Myometrial cell (primary cell): ENCODE measurements around the gene GNG13. TPM values are rescaled to one million over a fixed set of nuclear protein-coding genes. Genes with fewer than 3 reads are reported as not detected.

Experiments used
- total RNA-seq: library from RNA; depleted of rRNA; stranded (reverse); fragments of >200 nt; gene quantifications from 2 replicates; pipeline ENCODE4 v1.2.3, GENCODE V29; 2015

The GNG13 gene
- total RNA-seq = not detected in 2 replicates

GRCh38 chr16:799948-800833 is at the start of gene GNG13:
TSS of gene GNG13 (minus strand) at chr16:800734. CDS start at chr16:799077, 1,657 bp downstream.

DNA sequence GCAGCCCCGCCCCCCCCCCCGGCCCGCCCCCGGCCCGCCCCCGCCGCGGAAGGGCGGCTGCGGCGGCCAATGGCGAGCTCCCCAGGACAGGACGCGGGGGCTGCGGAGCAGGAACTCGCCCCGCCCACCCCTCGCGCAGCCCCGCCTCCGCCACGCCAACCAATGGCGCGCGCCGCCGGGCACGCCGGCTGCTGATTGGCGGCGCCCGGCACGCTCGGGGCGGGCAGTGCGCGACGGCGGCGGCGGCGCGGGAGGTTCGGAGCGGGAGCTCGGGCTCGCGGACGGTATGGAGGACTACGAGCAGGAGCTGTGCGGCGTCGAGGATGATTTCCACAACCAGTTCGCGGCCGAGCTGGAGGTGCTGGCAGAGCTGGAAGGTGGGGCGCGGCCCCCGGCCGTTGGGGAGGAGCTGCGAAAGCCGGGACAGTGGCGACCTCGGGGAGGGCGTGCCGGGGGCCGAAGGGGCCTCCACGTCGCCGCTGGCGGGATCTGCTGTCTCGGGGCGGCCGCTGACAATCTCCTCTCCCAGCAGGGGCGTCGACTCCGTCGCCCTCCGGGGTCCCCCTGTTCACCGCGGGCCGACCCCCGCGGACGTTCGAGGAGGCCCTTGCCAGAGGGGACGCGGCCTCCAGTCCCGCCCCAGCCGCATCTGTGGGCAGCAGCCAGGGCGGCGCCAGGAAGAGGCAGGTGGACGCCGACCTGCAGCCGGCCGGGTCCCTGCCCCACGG is 12.0 kb downstream of the GNG13 start, which contains the start of gene CHTF18:
TSS of gene CHTF18 (plus strand) at position 222 of the 728 bp plus-strand sequence. CDS start at position 287, 65 bp downstream.

DNA sequence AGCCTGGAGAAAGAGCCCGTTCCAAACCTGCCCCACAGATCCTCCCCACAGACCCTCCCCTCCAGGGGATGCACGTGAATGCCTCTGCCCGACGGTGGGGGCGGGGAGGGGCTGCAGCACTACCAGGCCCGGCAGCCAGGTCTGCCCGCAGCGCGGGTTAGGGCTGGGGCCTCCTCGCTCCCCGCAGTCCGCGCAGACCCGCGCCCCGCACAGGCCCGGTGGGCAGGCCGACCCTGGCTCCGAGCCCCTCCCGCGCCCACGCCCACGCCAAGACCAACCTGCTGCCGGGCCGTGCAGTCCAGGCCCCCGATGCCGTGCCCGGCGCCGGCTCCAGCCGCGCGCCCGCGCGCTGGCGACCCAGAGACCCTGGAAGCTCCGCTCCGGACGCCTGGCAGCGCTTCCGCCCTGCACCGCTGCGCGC is 12.5 kb downstream of the GNG13 start, which contains the start of gene RPUSD1:
TSS of gene RPUSD1 (minus strand) at position 404 of the 421 bp plus-strand sequence. CDS start 644 bp downstream, outside the sequence.

GRCh38 chr16:760545-761343 is 39.8 kb downstream of the GNG13 start, which contains the start of gene MSLN:
TSS of gene MSLN (plus strand) at chr16:760734. CDS start at chr16:762681, 1,947 bp downstream.

Other genes starting within 250 kb of the GNG13 start
- gene PRR35, start 240.3 kb downstream of the GNG13 start, total RNA-seq = not detected in 2 replicates
- gene NHLRC4, start 233.7 kb downstream of the GNG13 start, total RNA-seq = 2.8 and 3.2 TPM in 2 replicates
- gene PIGQ, start 230.8 kb downstream of the GNG13 start, total RNA-seq = 37.4 and 48.4 TPM in 2 replicates
- 19.0 TPM in 2 replicates for gene RAB40C, start 210.7 kb downstream of the GNG13 start, total RNA-seq
- gene WFIKKN1, start 169.7 kb downstream of the GNG13 start, total RNA-seq = 0.86 TPM in 1 of 2 replicates, not detected in the other
- gene METTL26, start 164.4 kb downstream of the GNG13 start, total RNA-seq = 103 and 185 TPM in 2 replicates
- gene MCRIP2, start 158.9 kb downstream of the GNG13 start, total RNA-seq = 25.0 and 28.8 TPM in 2 replicates
- gene WDR90, start 151.4 kb downstream of the GNG13 start, total RNA-seq = 17.6 and 19.3 TPM in 2 replicates
- gene RHOT2, start 132.6 kb downstream of the GNG13 start, total RNA-seq = 47.0 and 48.7 TPM in 2 replicates
- gene RHBDL1, start 125.1 kb downstream of the GNG13 start, total RNA-seq = 0.58 and 2.7 TPM in 2 replicates
- 263 and 336 TPM in 2 replicates for gene STUB1, start 120.3 kb downstream of the GNG13 start, total RNA-seq
- gene JMJD8, start 116.4 kb downstream of the GNG13 start, total RNA-seq = 71.1 and 94.3 TPM in 2 replicates
- gene WDR24, start 110.3 kb downstream of the GNG13 start, total RNA-seq = 9.5 and 12.8 TPM in 2 replicates
- 0.53 and 1.2 TPM in 2 replicates for gene FBXL16, start 94.9 kb downstream of the GNG13 start, total RNA-seq
- 83.3 and 122 TPM in 2 replicates for gene METRN, start 85.6 kb downstream of the GNG13 start, total RNA-seq
- 32.1 and 40.9 TPM in 2 replicates for gene ANTKMT, start 79.6 kb downstream of the GNG13 start, total RNA-seq
- gene CCDC78, start 74.3 kb downstream of the GNG13 start, total RNA-seq = 0.29 and 0.71 TPM in 2 replicates
- gene HAGHL, start 73.6 kb downstream of the GNG13 start, total RNA-seq = 13.5 and 15.2 TPM in 2 replicates
- gene CIAO3, start 59.7 kb downstream of the GNG13 start, total RNA-seq = 31.7 and 32.4 TPM in 2 replicates
- gene MSLN, start 40.0 kb downstream of the GNG13 start, total RNA-seq = 0.53 and 0.86 TPM in 2 replicates
- gene RPUSD1, start 12.4 kb downstream of the GNG13 start, total RNA-seq = 25.7 and 38.1 TPM in 2 replicates
- 14.4 and 17.4 TPM in 2 replicates for gene CHTF18, start 12.1 kb downstream of the GNG13 start, total RNA-seq
- 21.6 and 22.5 TPM in 2 replicates for gene LMF1, start 170.2 kb upstream of the GNG13 start, total RNA-seq
- gene SOX8, start 181.0 kb upstream of the GNG13 start, total RNA-seq = under 0.01 TPM in 1 of 2 replicates, not detected in the other